ENCODE measurements around the gene TENM4.

GRCh38 chr11:78803995-78804394 is 636.8 kb downstream of the TENM4 start:
- TF ChIP-seq ATF3 (IDR thresholded peaks at IDR 0.05) (no peak), CTCF (IDR thresholded peaks at IDR 0.05; ENCODE audit: low read depth, low read length, missing input control) (no peak)
